ENCODE data around the gene CLEC20A. TPM values are rescaled to one million over a fixed set of nuclear protein-coding genes. Genes with fewer than 3 reads are reported as not detected.

CLEC20A gene
- total RNA-seq, 1 experiment from 2014 or later = not detected

- in situ Hi-C loops (cut with HindIII; ENCODE audit: low sequenced_read_pairs) = no loop called here
- no peak for DNase-seq (ENCODE audit: low spot score)
These were observed 6.1 kb upstream of the CLEC20A start for GRCh38 chr1:178502856-178503255.

- no peak for DNase-seq (ENCODE audit: low spot score)
- in situ Hi-C loops (cut with HindIII; ENCODE audit: low sequenced_read_pairs) = no loop called here
These were observed 5.6 kb upstream of the CLEC20A start for GRCh38 chr1:178502330-178502714.

- peak; percentile 26 for DNase-seq (ENCODE audit: low spot score)
- in situ Hi-C loops (cut with HindIII; ENCODE audit: low sequenced_read_pairs) = no loop called here
These were observed 5.1 kb upstream of the CLEC20A start for GRCh38 chr1:178501705-178502329.

- no peak for DNase-seq (ENCODE audit: low spot score)
- in situ Hi-C loops (cut with HindIII; ENCODE audit: low sequenced_read_pairs) = no loop called here
These were observed 4.3 kb upstream of the CLEC20A start for GRCh38 chr1:178500936-178501554.

- in situ Hi-C loops (cut with HindIII; ENCODE audit: low sequenced_read_pairs) = no loop called here
These were observed 3.5 kb upstream of the CLEC20A start for GRCh38 chr1:178500091-178500770.

GRCh38 chr1:178498896-178499675, 2.3 kb upstream of the CLEC20A start:
- DNase-seq (ENCODE audit: low spot score) = no peak
- in situ Hi-C loops (cut with HindIII; ENCODE audit: low sequenced_read_pairs) = no loop called here

More at GRCh38 chr1:178500091-178500770, 3.5 kb upstream of the CLEC20A start:
- no peak for DNase-seq (ENCODE audit: low spot score)

GRCh38 chr1:178497903-178498478, 1.2 kb upstream of the CLEC20A start:
- in situ Hi-C loops (cut with HindIII; ENCODE audit: low sequenced_read_pairs) = no loop called here
- no peak for DNase-seq (ENCODE audit: low spot score)

GRCh38 chr1:178495741-178496409, 889 bp downstream of the CLEC20A start:
- DNase-seq (ENCODE audit: low spot score) = no peak
- in situ Hi-C loops (cut with HindIII; ENCODE audit: low sequenced_read_pairs) = no loop called here

GRCh38 chr1:178495158-178495557, 1.6 kb downstream of the CLEC20A start:
- in situ Hi-C loops (cut with HindIII; ENCODE audit: low sequenced_read_pairs) = no loop called here
- no peak for DNase-seq (ENCODE audit: low spot score)

GRCh38 chr1:178494569-178494971, 2.2 kb downstream of the CLEC20A start:
- no peak for DNase-seq (ENCODE audit: low spot score)

GRCh38 chr1:178493301-178493741, 3.4 kb downstream of the CLEC20A start:
- no peak for DNase-seq (ENCODE audit: low spot score)

More at GRCh38 chr1:178494569-178494971, 2.2 kb downstream of the CLEC20A start:
- in situ Hi-C loops (cut with HindIII; ENCODE audit: low sequenced_read_pairs) = no loop called here

GRCh38 chr1:178492341-178492740, 4.4 kb downstream of the CLEC20A start:
- in situ Hi-C loops (cut with HindIII; ENCODE audit: low sequenced_read_pairs) = no loop called here
- no peak for DNase-seq (ENCODE audit: low spot score)

More at GRCh38 chr1:178493301-178493741, 3.4 kb downstream of the CLEC20A start:
- in situ Hi-C loops (cut with HindIII; ENCODE audit: low sequenced_read_pairs) = no loop called here

- DNase-seq (ENCODE audit: low spot score) = no peak
- in situ Hi-C loops (cut with HindIII; ENCODE audit: low sequenced_read_pairs) = no loop called here
These were observed 5.0 kb downstream of the CLEC20A start for GRCh38 chr1:178491721-178492120.

GRCh38 chr1:178490967-178491366, 5.8 kb downstream of the CLEC20A start:
- in situ Hi-C loops (cut with HindIII; ENCODE audit: low sequenced_read_pairs) = no loop called here
- no peak for DNase-seq (ENCODE audit: low spot score)

GRCh38 chr1:178490136-178490535, 6.6 kb downstream of the CLEC20A start:
- in situ Hi-C loops (cut with HindIII; ENCODE audit: low sequenced_read_pairs) = no loop called here
- no peak for DNase-seq (ENCODE audit: low spot score)

- no peak for DNase-seq (ENCODE audit: low spot score)
- in situ Hi-C loops (cut with HindIII; ENCODE audit: low sequenced_read_pairs) = no loop called here
These were observed 7.4 kb downstream of the CLEC20A start for GRCh38 chr1:178489399-178489798.

- no peak for DNase-seq (ENCODE audit: low spot score)
- in situ Hi-C loops (cut with HindIII; ENCODE audit: low sequenced_read_pairs) = no loop called here
These were observed 8.4 kb downstream of the CLEC20A start for GRCh38 chr1:178488393-178488792.

- in situ Hi-C loops (cut with HindIII; ENCODE audit: low sequenced_read_pairs) = no loop called here
These were observed 9.6 kb downstream of the CLEC20A start for GRCh38 chr1:178487070-178487615.

More at GRCh38 chr1:178487070-178487615, 9.6 kb downstream of the CLEC20A start:
- no peak for DNase-seq (ENCODE audit: low spot score)
